ENCODE results near the gene RTP4.

DNA sequence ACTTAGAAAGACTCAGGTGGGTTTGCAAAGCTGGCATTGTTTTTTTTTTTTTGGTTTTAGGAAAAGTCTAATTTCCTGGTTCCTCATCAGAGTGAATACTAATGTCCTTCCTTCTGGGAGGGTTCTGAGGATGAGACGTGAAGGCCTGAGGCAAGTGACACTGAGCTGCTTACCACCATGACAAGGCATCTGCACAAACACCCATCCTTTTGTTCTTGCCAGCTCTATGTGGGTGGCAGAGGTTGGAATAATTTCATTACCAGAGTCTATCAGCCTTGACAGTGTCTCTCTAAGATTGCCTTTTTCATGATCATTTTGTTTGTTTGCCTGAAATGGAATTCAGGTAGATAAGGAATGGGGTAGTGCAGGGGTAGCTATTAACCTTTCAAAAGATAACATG is 17.1 kb downstream of the RTP4 start:
- TF ChIP-seq, protein P1, sequence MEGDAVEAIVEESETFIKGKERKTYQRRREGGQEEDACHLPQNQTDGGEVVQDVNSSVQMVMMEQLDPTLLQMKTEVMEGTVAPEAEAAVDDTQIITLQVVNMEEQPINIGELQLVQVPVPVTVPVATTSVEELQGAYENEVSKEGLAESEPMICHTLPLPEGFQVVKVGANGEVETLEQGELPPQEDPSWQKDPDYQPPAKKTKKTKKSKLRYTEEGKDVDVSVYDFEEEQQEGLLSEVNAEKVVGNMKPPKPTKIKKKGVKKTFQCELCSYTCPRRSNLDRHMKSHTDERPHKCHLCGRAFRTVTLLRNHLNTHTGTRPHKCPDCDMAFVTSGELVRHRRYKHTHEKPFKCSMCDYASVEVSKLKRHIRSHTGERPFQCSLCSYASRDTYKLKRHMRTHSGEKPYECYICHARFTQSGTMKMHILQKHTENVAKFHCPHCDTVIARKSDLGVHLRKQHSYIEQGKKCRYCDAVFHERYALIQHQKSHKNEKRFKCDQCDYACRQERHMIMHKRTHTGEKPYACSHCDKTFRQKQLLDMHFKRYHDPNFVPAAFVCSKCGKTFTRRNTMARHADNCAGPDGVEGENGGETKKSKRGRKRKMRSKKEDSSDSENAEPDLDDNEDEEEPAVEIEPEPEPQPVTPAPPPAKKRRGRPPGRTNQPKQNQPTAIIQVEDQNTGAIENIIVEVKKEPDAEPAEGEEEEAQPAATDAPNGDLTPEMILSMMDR (IDR thresholded peaks at IDR 0.05; ENCODE audit: extremely low read depth in 1 of 2, insufficient read depth in 1 of 2, low read depth in 1 of 2, low read length in 2 of 2), result no peak
- no peak for TF ChIP-seq POLR2AphosphoS5 (IDR thresholded peaks at IDR 0.05; ENCODE audit: insufficient read depth, low read depth, low read length)
